Stomach (tissue), 4 donors: ENCODE measurements around the gene KLHL3.

Experiments
- POLR2AphosphoS5 ChIP-seq, 3 donors: sonication (generic); formaldehyde crosslinking; IDR thresholded peaks; one replicate each; pipeline ENCODE4 v1.6.1; 2016; ENCODE audit warnings: antibody characterized with exemption in 3 of 3
- TF ChIP-seq, protein P1 (sequence below), 7 experiments: fragments of 450-650 bp in 4 of 7; fragments of 200-600 bp in 3 of 7; sonication (generic) in 3 of 7; IDR thresholded peaks; one replicate each; pipeline ENCODE4 v1.5.1; 2016 to 2019; ENCODE audit warnings: antibody characterized with exemption in 7 of 7, control low read depth in 2 of 7, mild to moderate bottlenecking in 1 of 7

DNA sequence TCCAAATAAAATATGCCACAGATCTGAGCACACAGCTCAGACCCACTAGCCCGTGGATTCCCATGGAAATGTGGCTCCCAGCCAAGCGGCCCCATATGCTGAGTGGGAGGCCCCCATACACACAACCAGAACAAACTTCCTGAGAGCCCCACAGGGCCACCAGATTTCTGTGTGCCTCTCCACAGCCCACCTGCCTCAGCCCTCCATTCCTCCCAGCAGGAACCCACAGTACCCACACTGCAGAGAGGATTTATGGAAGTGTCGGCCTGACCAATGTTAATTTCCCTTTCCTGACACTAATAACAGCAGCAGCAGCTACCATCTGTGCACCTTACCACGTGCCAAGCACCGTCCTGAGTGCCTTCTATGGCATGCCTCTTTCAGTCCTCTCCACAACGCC lies 137.5 kb downstream of the KLHL3 start:
- TF ChIP-seq, protein P1, sequence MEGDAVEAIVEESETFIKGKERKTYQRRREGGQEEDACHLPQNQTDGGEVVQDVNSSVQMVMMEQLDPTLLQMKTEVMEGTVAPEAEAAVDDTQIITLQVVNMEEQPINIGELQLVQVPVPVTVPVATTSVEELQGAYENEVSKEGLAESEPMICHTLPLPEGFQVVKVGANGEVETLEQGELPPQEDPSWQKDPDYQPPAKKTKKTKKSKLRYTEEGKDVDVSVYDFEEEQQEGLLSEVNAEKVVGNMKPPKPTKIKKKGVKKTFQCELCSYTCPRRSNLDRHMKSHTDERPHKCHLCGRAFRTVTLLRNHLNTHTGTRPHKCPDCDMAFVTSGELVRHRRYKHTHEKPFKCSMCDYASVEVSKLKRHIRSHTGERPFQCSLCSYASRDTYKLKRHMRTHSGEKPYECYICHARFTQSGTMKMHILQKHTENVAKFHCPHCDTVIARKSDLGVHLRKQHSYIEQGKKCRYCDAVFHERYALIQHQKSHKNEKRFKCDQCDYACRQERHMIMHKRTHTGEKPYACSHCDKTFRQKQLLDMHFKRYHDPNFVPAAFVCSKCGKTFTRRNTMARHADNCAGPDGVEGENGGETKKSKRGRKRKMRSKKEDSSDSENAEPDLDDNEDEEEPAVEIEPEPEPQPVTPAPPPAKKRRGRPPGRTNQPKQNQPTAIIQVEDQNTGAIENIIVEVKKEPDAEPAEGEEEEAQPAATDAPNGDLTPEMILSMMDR (IDR thresholded peaks at IDR 0.05): no peak
- TF ChIP-seq POLR2AphosphoS5 (IDR thresholded peaks at IDR 0.05): no peak
